H1 (cell line): Measurements from ENCODE around the gene R3HDM2. TPM values are rescaled to one million over a fixed set of nuclear protein-coding genes. Genes with fewer than 3 reads are reported as not detected.

Source experiments
- BCL11A ChIP-seq, 2 experiments: IDR thresholded peaks; one replicate each; pipeline ENCODE4 v1.6.1; 2011; ENCODE audit warnings: low read depth in 2 of 2, low read length in 2 of 2, mild to moderate bottlenecking in 2 of 2
- EGR1 ChIP-seq: IDR thresholded peaks from 2 replicates; pipeline ENCODE4 v1.6.1; 2011; ENCODE audit warnings: low read depth, low read length, borderline replicate concordance
- RAD21 ChIP-seq, 2 experiments: IDR thresholded peaks in 1 of 2; conservative IDR thresholded peaks in 1 of 2; 2 replicates each; pipeline ENCODE4 v1.6.1; 2011; ENCODE audit warnings: low read depth in 2 of 2, low read length in 2 of 2, improper control_type of control experiment in 1 of 2, inconsistent platforms in 1 of 2, mild to moderate bottlenecking in 1 of 2, moderate library complexity in 1 of 2
- SAP30 ChIP-seq: fragments of 300-600 bp; sonication (generic); IDR thresholded peaks from 2 replicates; pipeline ENCODE4 v1.7.1; 2012; ENCODE audit warnings: low read length, moderate library complexity, mild to moderate bottlenecking, inconsistent platforms; ENCODE audit not compliant: insufficient read depth, insufficient replicate concordance
- SP1 ChIP-seq: IDR thresholded peaks from 2 replicates; pipeline ENCODE4 v1.6.1; 2011; ENCODE audit warnings: low read depth, low read length
- USF2 ChIP-seq: IDR thresholded peaks from 2 replicates; pipeline ENCODE4 v1.6.1; 2011; ENCODE audit warnings: low read length, improper control_type of control experiment
- ZNF274 ChIP-seq: IDR thresholded peaks from 2 replicates; pipeline ENCODE4 v1.7.0; 2012; ENCODE audit warnings: low read length, borderline replicate concordance; ENCODE audit errors: extremely low read depth
- polyA plus RNA-seq, 7 experiments: library from polyadenylated mRNA; depleted of rRNA in 3 of 7; stranded (reverse) in 5 of 7; unstranded in 2 of 7; fragments of >200 nt in 5 of 7; fragments of 200-250 nt in 2 of 7; gene quantifications; 1 replicate in 5 of 7; 2 replicates in 1 of 7; 4 replicates in 1 of 7; pipeline versions ENCODE4 v1.2.1 to v1.2.3, GENCODE V29; 2011 to 2013; ENCODE audit warnings: missing spikeins in 2 of 7, mixed read lengths in 2 of 7
- total RNA-seq: library from RNA; stranded (reverse); fragmentation: NEBNext Ultra II Directional; extraction: Animal tissue kit (Norgen Biotek cat#: 25700); gene quantifications from 2 replicates; pipeline ENCODE4 v1.2.1, GENCODE V29; 2021

Gene R3HDM2
- total and polyA plus RNA-seq, 2 of the 8 experiments (the other 6 are each of a cell fraction or from before 2014, with no cell fraction given): 25.6 to 27.0 TPM

- no peak for TF ChIP-seq RAD21 (IDR thresholded peaks at IDR 0.05 in 1 of 2, conservative IDR thresholded peaks at IDR 0.05 in 1 of 2; ENCODE audit: low read depth in 2 of 2, low read length in 2 of 2)
- no peak for TF ChIP-seq EGR1
- TF ChIP-seq SP1: no peak
- TF ChIP-seq SAP30: no peak
- TF ChIP-seq ZNF274: no peak
- TF ChIP-seq BCL11A (IDR thresholded peaks at IDR 0.05; ENCODE audit: low read depth in 2 of 2, low read length in 2 of 2): no peak
- no peak for TF ChIP-seq USF2
Observed at GRCh38 chr12:57465030-57465746, 34.3 kb upstream of the R3HDM2 start (continued).
